Articular chondrocyte of knee joint (primary cell): ENCODE data around the gene DCTPP1. TPM values are rescaled to one million over a fixed set of nuclear protein-coding genes. Genes with fewer than 3 reads are reported as not detected.

Source experiments
- small RNA-seq: library from RNA; depleted of rRNA; stranded (forward); fragments of <200 nt; gene quantifications from one replicate; pipeline ENCODE3, GENCODE V24; 2012
- total RNA-seq: library from RNA; depleted of rRNA; stranded (reverse); fragments of >200 nt; gene quantifications from 2 replicates; pipeline ENCODE4 v1.2.3, GENCODE V29; 2012

Gene DCTPP1
- 16.2 and 18.4 TPM in 2 replicates for total RNA-seq

GRCh38 chr16:30429678-30430427, at the start of gene DCTPP1:
DCTPP1 (minus strand) TSS chr16:30430030; CDS start chr16:30429980, 50 bp downstream.

GRCh38 chr16:30472328-30472942, 42.6 kb upstream of the DCTPP1 start, which contains the start of gene ITGAL:
ITGAL (plus strand) TSS chr16:30472742; CDS start chr16:30472838, 96 bp downstream.

GRCh38 chr16:30445408-30446202, 15.8 kb upstream of the DCTPP1 start, which contains the start of gene SEPHS2:
SEPHS2 (minus strand) TSS chr16:30445874; CDS start chr16:30445727, 147 bp downstream.

GRCh38 chr16:30407102-30407803, 22.6 kb downstream of the DCTPP1 start, which contains the start of gene ZNF771:
ZNF771 (plus strand) TSS chr16:30407606; CDS start chr16:30408054, 448 bp downstream.

GRCh38 chr16:30395155-30395991, 34.5 kb downstream of the DCTPP1 start, which contains the start of gene ZNF48:
ZNF48 (plus strand) TSS chr16:30395420; CDS start chr16:30395795, 375 bp downstream.

GRCh38 chr16:30382111-30382881, 47.5 kb downstream of the DCTPP1 start, which contains the start of gene SEPTIN1:
SEPTIN1 (minus strand) TSS chr16:30382561; CDS start chr16:30382542, 19 bp downstream.

GRCh38 chr16:30374538-30374937, 55.3 kb downstream of the DCTPP1 start, which contains the start of gene MYL11:
MYL11 (plus strand) TSS chr16:30374802; CDS start chr16:30374858, 56 bp downstream.

Small RNA genes lying within 50 kb of the gene (small RNA-seq; reads per million reads assigned to genes)
- gene RF00019 (not detected), gene RF00406 (1.7 reads per million, percentile 67 among the genes with 10 or more reads in this experiment)

Other genes with a start within 250 kb of the DCTPP1 start
- gene CORO1A, start 246.4 kb downstream of the DCTPP1 start, total RNA-seq, result 1.2 and 1.3 TPM in 2 replicates
- 25.1 and 63.9 TPM in 2 replicates for gene BOLA2B, start 236.4 kb downstream of the DCTPP1 start, total RNA-seq
- gene SLX1A, start 236.2 kb downstream of the DCTPP1 start, total RNA-seq, result 11.6 and 14.0 TPM in 2 replicates
- 2.8 and 3.1 TPM in 2 replicates for gene SULT1A3, start 230.8 kb downstream of the DCTPP1 start, total RNA-seq
- 1.9 and 4.1 TPM in 2 replicates for gene NPIPB13, start 181.6 kb downstream of the DCTPP1 start, total RNA-seq
- 31.7 and 34.2 TPM in 2 replicates for gene CD2BP2, start 74.7 kb downstream of the DCTPP1 start, total RNA-seq
- gene TBC1D10B, start 59.5 kb downstream of the DCTPP1 start, total RNA-seq, result 22.6 and 23.3 TPM in 2 replicates
- gene MYL11, start 55.2 kb downstream of the DCTPP1 start, total RNA-seq, result not detected in 2 replicates
- gene SEPTIN1, start 47.5 kb downstream of the DCTPP1 start, total RNA-seq, result 0.11 TPM in 1 of 2 replicates, not detected in the other
- 5.0 and 5.2 TPM in 2 replicates for gene ZNF48, start 34.6 kb downstream of the DCTPP1 start, total RNA-seq
- gene ZNF771, start 22.4 kb downstream of the DCTPP1 start, total RNA-seq, result 6.8 and 7.8 TPM in 2 replicates
- gene SEPHS2, start 15.8 kb upstream of the DCTPP1 start, total RNA-seq, result 16.4 and 18.9 TPM in 2 replicates
- not detected in 2 replicates for gene ITGAL, start 42.7 kb upstream of the DCTPP1 start, total RNA-seq
- gene ZNF768, start 96.5 kb upstream of the DCTPP1 start, total RNA-seq, result 15.3 and 18.1 TPM in 2 replicates
- gene ZNF747, start 104.8 kb upstream of the DCTPP1 start, total RNA-seq, result 12.9 and 13.0 TPM in 2 replicates
- 4.8 and 5.8 TPM in 2 replicates for gene ZNF764, start 128.3 kb upstream of the DCTPP1 start, total RNA-seq
- 7.6 and 8.0 TPM in 2 replicates for gene ZNF688, start 141.7 kb upstream of the DCTPP1 start, total RNA-seq
- gene ZNF785, start 155.7 kb upstream of the DCTPP1 start, total RNA-seq, result 10.5 and 11.1 TPM in 2 replicates
- 6.1 and 6.6 TPM in 2 replicates for gene ZNF689, start 180.4 kb upstream of the DCTPP1 start, total RNA-seq
- 5.9 and 7.3 TPM in 2 replicates for gene PRR14, start 220.9 kb upstream of the DCTPP1 start, total RNA-seq
- 22.2 and 22.8 TPM in 2 replicates for gene FBRS, start 228.4 kb upstream of the DCTPP1 start, total RNA-seq